KOPT-K1 (cell line): ENCODE data around the gene GABPB1.

ENCODE experiments used
- H3K27ac ChIP-seq: fragments of 200-600 bp; sonication (generic); 2 replicates; pipeline ENCODE4 v1.5.1; 2016; ENCODE audit warnings: antibody characterized with exemption, mild to moderate bottlenecking, low read depth, low read length; ENCODE audit not compliant: poor library complexity, severe bottlenecking
- H3K36me3 ChIP-seq: fragments of 200-600 bp; sonication (generic); 2 replicates; pipeline ENCODE4 v1.5.1; 2017; ENCODE audit warnings: antibody characterized with exemption, mild to moderate bottlenecking, low read length, moderate library complexity; ENCODE audit not compliant: insufficient read depth
- H3K9me3 ChIP-seq: fragments of 200-600 bp; sonication (generic); 2 replicates; pipeline ENCODE4 v1.5.1; 2017; ENCODE audit warnings: antibody characterized with exemption, low read length, mild to moderate bottlenecking; ENCODE audit not compliant: insufficient read depth, poor library complexity, severe bottlenecking

Gene GABPB1

DNA sequence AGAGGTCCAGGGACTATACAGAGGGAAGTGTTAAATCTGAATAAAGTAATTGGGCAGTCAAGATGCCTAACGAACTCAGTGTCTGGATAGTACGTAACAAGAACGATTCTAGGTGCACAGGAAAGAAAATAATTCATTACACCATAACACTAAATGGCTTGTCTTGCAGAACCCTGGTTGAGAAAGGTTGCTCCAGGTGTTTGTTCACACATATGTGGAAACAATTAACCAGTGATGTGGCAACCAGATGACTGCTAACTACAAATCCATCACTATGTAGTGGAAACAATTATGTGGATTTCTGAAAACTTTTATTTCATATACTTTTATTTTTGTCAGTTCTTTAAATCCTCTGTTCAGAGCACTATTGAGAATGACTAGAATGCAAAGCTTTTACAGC, 79.1 kb downstream of the GABPB1 start:
- Histone ChIP-seq H3K27ac (no peak overlapping the region), H3K36me3 (peaks cover 9% of the 10 kb centered on the region), H3K9me3 (no peaks in the 10 kb centered on the region)

DNA sequence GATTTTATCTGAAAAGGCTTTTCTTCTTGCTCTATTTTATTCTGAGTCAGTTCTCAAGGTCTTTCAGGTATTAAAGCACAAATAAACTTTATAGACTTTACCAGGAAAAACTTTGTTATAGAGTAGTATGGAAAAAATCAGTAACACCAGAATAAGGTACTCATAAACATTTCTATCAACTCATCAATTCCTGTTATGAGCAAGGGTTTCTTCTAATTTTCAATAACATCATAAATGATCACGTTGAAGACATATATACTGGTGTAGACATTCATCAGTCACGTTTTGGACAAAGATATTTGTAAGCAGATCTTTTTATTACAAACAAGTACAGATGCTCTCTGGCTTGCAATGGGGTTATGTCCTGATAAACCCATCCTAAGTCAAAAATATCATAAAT, 79.9 kb downstream of the GABPB1 start:
- Histone ChIP-seq H3K36me3 (peaks cover 9% of the 10 kb centered on the region), H3K27ac (no peak overlapping the region), H3K9me3 (no peaks in the 10 kb centered on the region)

DNA sequence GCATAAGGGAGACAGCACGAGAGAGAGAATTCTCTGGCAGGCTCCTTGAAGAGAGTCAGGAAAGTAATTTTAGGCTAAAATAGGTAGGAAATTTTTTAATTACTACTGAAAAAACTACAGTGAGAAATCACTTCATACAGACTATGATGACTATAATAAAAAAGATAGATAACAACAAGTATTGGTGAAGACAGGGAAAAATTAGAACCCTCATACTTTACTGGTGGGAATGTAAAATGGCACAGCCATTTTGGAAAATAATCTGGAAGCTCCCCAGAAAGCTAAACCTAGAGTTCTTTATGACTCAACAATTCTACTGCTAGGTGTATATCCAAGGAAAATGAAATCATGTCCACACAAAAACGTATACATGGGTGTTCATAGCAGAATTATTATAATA, 87.4 kb downstream of the GABPB1 start:
- no peaks in the 10 kb centered on the region for H3K9me3 ChIP-seq
- no peaks in the 10 kb centered on the region for H3K36me3 ChIP-seq
- H3K27ac ChIP-seq, result no peak overlapping the region

DNA sequence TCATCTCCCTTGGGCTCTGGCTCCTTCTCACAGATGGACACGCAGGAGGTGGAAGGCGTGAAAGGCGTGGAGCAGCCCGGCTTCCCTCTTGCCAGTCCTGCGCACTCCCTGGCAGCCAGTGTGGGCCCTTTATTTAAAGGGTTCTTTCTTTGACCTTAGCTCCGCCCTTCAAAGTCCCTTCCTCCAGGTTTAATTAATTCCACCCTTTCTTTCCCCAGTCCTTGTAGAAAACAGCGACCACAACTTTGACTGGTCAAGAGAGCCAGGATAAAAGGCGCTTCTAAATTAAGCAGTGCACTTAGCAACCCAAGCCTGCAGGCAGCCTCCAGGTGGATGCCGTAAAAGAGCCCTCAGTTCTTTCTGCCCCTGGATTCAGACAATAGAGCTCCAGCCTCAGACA, 89.4 kb downstream of the GABPB1 start, which contains the start of gene HDC:
Gene HDC (minus strand): TSS at position 107 of the 400 bp plus-strand sequence. CDS start 103 bp downstream, at position 4.
- H3K9me3 ChIP-seq, result no peaks in the 10 kb centered on the region
- H3K27ac ChIP-seq, result no peak within 1 kb of the TSS
- H3K36me3 ChIP-seq, result no peaks in the 10 kb centered on the region

DNA sequence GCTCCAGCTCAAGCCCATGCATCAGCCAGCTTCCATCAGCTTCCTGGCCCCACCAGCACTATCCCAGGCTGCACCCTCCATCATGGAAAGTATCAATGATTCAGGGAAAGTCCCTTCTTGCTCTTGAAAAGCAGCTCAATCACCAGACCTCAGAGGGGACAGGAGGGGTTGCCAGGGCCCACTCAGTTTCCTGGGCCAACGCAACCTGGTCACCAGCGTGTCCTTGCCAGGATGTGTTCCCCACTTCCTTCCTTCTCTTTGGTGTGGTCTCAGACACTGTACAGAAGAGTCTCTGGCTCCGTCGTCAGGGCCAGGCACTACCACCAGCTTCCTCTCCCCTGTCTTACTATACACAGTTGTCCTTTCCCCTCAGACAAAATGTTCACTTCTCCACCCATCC, 92.5 kb downstream of the GABPB1 start:
- Histone ChIP-seq H3K36me3 (no peaks in the 10 kb centered on the region), H3K9me3 (no peaks in the 10 kb centered on the region), H3K27ac (peak overlapping the region; percentile 27)

DNA sequence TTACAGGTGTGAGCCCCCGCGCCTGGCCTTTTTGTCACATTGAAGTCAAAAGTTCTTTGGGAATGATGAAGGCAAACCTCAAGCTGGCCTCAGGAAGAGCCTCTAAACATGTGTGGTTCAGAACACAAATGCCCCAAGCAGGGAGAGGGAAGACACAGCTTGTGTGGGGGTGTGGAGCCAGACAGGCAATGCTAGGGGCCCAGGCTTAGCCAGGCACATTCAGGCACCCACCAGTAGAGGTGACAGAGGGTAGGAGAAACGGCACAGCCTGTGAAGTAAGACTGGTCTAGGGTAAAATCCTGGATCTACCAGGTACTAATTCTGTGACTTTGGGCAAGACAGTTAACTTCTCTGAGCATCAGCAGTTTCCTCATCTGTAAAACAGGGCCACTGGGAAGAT, 93.0 kb downstream of the GABPB1 start:
- peak overlapping the region; percentile 27 for H3K27ac ChIP-seq
- H3K36me3 ChIP-seq, result no peaks in the 10 kb centered on the region
- H3K9me3 ChIP-seq, result no peaks in the 10 kb centered on the region

DNA sequence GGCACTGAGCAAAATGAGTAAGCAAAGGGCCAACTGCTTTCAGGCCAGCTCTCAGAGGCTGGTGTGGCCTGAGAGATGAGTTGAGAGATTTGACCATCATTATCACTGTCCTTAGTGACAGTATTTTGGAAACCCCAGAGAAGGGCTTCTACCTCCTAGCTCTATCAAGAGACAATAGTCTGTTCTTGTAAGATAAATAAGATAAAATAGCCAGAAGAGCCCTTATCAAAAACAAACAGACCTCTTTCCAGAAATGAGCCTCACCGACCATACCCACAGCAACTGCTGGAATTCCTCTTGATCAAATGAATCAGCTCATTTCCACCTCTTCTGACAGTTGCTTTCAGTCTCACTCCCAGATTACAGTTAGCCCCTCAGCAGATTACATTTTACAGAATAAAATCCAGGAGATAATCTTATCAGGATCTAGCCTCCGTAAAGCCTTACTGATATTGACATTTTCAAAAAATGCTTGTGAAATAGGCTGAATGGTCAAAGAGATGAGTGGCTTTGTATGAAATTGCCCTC, 94.0 kb downstream of the GABPB1 start:
- no peaks in the 10 kb centered on the region for H3K36me3 ChIP-seq
- no peak overlapping the region for H3K27ac ChIP-seq
- H3K9me3 ChIP-seq, result no peaks in the 10 kb centered on the region

DNA sequence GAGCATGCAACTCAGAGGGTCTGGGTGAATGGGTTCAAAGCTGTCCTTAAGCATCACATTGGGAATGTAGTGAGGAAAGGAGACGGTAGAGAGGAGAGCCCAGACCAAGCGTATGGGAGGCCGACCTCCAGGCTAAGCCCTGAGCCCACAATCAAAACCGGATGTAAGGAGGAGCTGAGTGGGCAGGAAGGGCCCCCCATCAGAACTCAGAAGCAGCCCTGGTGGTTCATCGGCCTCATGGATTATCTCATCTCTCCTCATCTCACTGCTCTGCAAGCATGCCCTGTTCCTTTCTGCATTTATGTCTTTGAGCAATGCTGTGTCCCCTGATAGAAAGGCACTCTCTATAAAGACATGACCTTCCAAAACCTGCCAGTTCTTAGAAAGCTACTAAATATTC, 95.7 kb downstream of the GABPB1 start:
- Histone ChIP-seq H3K27ac (no peak overlapping the region), H3K36me3 (no peaks in the 10 kb centered on the region), H3K9me3 (no peaks in the 10 kb centered on the region)

DNA sequence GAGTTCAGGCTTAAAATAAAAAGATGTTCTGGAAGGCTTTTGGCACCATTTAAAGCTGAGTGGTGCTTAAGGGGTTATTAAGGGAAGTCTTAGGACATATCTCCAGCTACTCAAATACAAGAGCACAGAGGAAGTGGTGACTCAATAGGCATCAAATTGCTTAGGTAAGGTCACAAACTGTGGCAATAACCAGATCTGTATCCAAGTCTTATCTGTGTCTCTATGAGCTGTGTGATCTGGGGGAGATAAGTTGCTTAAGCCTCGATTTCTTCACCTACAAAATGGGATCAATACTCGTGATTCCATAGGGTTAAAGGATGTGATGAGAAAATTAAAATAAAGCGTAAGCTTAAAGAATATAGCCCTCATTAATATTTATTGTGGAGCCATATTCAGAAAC, 97.1 kb downstream of the GABPB1 start:
- H3K36me3 ChIP-seq, result no peaks in the 10 kb centered on the region
- no peak overlapping the region for H3K27ac ChIP-seq
- no peaks in the 10 kb centered on the region for H3K9me3 ChIP-seq

DNA sequence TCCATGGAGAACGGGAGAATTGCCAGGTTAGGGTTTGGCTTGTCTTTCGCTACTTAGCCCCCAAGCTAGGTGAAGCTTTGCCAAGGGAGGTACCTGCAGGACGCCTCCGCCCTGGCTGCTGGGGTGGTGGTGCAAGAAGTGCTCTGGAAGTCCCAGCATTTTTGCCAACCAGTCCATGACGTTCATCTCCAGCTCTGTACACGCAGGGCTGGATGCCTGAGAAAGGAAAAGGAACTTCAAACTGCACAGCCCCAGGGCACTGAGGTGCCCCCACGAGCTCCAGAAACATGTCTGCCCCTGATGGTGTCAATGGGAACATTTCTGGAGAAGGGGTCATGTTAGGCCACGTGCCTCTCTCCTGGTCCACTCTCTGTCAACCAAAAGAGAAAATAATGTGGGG, 97.7 kb downstream of the GABPB1 start:
- Histone ChIP-seq H3K27ac (no peak overlapping the region), H3K36me3 (no peaks in the 10 kb centered on the region), H3K9me3 (no peaks in the 10 kb centered on the region)

DNA sequence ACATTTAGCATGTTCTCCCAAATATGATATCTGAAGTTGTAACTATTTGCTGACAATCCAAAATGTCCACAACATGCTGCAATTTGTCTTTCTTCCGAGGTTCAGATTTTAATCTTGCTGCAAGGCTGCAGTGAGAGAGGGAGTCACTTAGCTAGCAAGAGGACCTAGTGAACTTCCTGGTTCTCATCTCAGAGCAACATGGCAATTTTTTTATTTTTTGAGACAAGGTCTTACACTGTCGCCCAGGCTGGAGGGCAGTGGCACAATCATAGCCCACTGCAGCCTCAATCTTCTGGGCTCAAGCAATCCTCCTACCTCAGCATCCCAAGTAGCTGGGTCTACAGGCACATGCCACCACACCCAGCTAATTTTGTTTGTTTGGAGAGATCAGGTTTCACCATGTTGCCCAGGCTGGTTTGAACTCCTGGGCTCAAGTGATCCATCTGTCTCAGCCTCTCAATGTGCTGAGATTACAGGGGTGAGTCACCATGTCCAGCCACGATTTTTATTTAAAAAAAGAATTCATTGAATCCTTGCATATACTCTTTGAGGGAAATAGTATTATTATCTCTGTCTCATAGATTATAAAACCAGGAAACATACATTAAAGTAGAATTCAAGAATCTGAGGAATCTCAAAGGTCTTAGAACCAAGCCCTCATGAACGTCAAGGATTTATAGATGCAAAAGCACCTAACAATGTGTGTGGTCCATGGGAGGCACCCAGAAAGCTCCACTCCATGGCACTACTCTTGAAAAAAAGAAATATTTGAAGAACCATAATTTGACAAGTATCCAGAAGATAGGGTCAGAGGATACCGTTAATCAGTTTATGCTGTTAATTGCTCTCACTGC, 98.6 kb downstream of the GABPB1 start:
- no peaks in the 10 kb centered on the region for H3K36me3 ChIP-seq
- H3K9me3 ChIP-seq, result no peaks in the 10 kb centered on the region
- H3K27ac ChIP-seq, result no peak overlapping the region

DNA sequence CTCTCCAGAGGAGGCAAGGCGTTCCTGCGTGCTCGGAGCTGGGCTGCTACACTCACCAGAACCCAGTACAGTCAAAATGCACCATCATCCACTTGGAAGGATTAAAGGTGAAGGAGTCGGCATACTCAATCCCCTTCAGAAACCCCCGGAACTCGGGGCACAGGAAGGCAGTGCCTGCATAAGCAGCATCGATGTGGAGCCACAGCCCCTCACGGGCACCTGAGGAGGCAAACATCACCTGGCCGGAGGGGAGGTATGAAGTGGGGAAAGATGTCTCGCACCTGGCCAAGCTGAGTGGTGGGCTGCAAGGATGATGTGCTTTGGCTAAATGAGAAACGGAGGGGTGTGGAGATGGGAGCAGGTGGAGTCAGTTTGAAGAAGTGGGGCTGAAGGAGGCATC, 102.4 kb downstream of the GABPB1 start:
- H3K9me3 ChIP-seq, result no peaks in the 10 kb centered on the region
- H3K27ac ChIP-seq, result no peak overlapping the region
- no peaks in the 10 kb centered on the region for H3K36me3 ChIP-seq

DNA sequence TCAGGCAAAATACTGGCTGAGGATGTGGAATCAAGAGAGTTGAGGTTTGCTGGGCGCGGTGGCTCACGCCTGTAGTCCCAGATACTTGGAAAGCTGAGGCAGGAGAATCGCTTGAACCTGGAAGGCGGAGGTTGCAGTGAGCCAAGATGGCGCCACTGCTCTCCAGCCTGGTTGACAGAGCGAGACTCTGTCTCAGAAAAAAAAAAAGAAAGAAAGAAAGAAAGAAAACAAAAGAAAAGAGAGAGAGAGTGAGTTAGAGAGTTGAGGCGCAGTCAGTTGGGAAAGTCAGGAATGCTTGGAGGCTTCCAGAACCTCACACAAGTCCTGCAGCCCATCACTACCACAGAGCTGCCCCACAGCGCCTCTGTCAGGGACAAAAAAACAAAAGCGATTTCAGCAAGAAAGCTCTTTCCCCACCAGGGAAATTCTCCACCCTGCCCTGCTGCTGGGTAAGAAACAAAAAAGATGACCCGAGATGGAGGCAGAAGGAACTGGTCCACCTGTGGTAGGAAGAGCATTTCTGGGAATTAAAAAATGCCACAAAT, 103.3 kb downstream of the GABPB1 start:
- no peaks in the 10 kb centered on the region for H3K9me3 ChIP-seq
- no peaks in the 10 kb centered on the region for H3K36me3 ChIP-seq
- H3K27ac ChIP-seq, result no peak overlapping the region

DNA sequence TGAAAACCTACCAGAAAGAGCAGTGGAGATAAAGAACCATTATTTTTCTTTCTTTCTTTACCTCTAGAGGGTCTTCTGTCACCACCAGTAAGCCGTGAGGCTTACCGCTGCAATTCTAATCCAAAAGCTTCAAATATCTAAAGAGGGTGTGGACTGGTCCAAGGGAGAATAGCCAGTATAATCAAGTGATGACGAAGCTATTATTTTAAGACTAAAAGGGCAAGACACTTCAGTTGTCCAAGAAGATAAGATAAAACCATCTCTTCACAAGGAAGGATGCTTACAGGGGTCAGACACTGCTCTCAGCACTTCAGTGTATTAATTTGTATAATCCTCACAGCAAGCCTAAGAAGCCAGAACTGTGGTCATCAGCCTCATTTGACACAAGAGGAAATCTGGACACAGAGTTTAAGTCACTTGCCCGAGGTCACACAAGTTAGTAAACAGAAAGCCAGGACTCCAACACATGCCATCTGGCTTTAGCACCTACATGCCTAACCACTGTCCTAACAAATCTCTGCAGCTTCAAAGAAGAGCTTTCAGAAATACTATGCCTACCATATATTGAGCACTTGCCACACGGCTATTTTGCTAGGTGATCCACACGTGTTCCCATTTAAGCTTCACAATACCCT, 104.1 kb downstream of the GABPB1 start:
- no peak overlapping the region for H3K27ac ChIP-seq
- no peaks in the 10 kb centered on the region for H3K9me3 ChIP-seq
- H3K36me3 ChIP-seq, result no peaks in the 10 kb centered on the region

DNA sequence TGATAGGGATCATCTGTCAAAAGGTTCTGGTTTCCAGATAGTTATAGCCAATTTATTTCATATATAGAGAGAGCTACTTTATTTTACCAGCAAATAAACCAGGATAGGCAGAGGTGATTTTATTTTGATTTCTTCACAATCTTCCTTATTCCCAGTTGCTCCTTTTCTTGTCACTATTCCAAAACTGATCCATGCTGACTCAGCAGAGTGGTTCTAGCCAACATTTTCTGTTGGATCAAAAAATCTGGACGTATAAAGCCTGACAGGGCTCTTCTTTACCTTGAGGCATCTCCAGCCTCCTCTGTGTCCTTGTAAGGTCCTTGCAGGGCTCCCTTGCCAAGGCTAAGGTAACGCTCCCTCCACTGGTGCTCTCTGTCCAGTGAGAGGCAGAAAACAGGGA, 105.3 kb downstream of the GABPB1 start:
- H3K27ac ChIP-seq, result peak overlapping the region; percentile 86
- H3K36me3 ChIP-seq, result no peaks in the 10 kb centered on the region
- no peaks in the 10 kb centered on the region for H3K9me3 ChIP-seq
